Measurements from ENCODE around the gene PI4KB. TPM values are rescaled to one million over a fixed set of nuclear protein-coding genes. Genes with fewer than 3 reads are reported as not detected.

Gene PI4KB
- total and polyA plus RNA-seq, 2 of the 13 experiments (the other 11 are each of a cell fraction or from before 2014, with no cell fraction given), result 19.5 to 29.3 TPM

DNA sequence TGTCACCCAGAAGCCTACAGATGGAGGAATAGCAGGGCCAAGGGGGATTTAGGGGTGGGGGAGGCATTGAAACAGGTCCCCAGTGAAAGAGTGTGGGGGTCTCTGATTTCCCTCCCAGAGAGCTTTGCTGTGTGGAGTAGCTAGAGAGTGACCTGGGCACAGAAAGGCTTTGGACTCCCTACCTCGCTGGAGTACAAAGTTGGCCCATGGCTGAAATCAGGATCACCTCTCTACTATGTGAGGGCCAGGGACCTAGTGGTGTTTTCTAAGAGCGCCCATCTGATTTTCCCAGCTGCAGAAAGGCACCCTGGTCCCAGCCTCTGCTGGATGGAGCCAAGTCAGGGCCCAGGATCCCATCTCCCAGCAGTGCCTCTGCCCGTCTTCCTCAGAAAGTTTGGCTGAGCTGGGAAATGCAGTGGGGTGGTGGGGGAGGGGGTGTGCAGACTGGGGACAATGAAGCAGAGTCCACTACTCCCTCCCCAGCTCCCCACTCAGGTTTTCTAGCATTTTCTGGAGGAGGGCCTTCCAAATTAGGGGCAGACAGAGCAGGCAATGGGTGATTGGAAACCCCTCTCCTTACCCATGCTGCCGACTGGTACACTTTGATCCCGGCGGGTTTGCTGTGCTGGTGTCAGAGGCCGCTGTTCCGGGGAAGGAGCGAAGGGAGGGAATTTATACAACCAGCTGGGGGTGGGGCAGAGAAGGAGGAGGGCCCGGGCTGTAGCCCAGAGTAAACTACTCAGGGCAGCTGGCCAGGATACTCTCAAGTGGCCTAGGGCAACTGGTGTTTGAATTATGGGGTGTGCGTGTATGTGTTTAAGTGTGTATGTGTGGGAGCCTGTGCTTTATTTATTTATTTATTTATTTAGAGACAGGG is 45.1 kb upstream of the PI4KB start, which contains the start of gene SELENBP1 (continued):
- TF ChIP-seq, protein P1, sequence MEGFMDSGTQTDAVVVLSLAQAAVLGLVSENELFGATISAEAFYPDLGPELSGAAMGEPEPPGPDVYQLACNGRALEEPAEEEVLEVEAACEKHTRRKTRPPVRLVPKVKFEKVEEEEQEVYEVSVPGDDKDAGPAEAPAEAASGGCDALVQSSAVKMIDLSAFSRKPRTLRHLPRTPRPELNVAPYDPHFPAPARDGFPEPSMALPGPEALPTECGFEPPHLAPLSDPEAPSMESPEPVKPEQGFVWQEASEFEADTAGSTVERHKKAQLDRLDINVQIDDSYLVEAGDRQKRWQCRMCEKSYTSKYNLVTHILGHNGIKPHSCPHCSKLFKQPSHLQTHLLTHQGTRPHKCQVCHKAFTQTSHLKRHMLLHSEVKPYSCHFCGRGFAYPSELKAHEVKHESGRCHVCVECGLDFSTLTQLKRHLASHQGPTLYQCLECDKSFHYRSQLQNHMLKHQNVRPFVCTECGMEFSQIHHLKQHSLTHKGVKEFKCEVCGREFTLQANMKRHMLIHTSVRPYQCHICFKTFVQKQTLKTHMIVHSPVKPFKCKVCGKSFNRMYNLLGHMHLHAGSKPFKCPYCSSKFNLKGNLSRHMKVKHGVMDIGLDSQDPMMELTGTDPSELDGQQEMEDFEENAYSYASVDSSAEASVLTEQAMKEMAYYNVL (CRISPR knock-in tag; IDR thresholded peaks at IDR 0.05; ENCODE audit: borderline replicate concordance), result no peak
- TF ChIP-seq, protein P2, sequence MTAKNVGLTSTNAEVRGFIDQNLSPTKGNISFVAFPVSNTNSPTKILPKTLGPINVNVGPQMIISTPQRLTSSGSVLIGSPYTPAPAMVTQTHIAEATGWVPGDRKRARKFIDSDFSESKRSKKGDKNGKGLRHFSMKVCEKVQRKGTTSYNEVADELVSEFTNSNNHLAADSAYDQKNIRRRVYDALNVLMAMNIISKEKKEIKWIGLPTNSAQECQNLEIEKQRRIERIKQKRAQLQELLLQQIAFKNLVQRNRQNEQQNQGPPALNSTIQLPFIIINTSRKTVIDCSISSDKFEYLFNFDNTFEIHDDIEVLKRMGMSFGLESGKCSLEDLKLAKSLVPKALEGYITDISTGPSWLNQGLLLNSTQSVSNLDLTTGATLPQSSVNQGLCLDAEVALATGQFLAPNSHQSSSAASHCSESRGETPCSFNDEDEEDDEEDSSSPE (CRISPR knock-in tag; IDR thresholded peaks at IDR 0.05), result 0 out of 2 replicates have a peak, but pooled peaks have one; percentile 36
- TF ChIP-seq ZNF766 (CRISPR knock-in tag; IDR thresholded peaks at IDR 0.05; ENCODE audit: borderline replicate concordance) (no peak; the same call in 1 of the 2 replicates), HNRNPL (IDR thresholded peaks at IDR 0.05; ENCODE audit: low read depth, low read length) (no peak), ZNF788 (CRISPR knock-in tag; IDR thresholded peaks at IDR 0.05; ENCODE audit: borderline replicate concordance) (no peak), PAF1 (CRISPR knock-in tag; IDR thresholded peaks at IDR 0.05) (no peak), ZNF850 (CRISPR knock-in tag; conservative IDR thresholded peaks at IDR 0.05) (no peak), NFE2 (CRISPR knock-in tag; IDR thresholded peaks at IDR 0.05) (no peak), SOX6 (IDR thresholded peaks at IDR 0.05) (no peak), SOX6 (CRISPR knock-in tag; IDR thresholded peaks at IDR 0.05) (0 out of 2 replicates have a peak, but pooled peaks have one; percentile 15), TCF7 (IDR thresholded peaks at IDR 0.05; ENCODE audit: low read depth) (0 out of 2 replicates have a peak, but pooled peaks have one; percentile 33), ZNF317 (CRISPR knock-in tag; IDR thresholded peaks at IDR 0.05) (0 out of 2 replicates have a peak, but pooled peaks have one; percentile 54), ZNF747 (CRISPR knock-in tag; IDR thresholded peaks at IDR 0.05; ENCODE audit: borderline replicate concordance) (no peak; the same call in 1 of the 2 replicates), BRD4 (CRISPR knock-in tag; IDR thresholded peaks at IDR 0.05) (peak; percentile 59; the same call in 1 of the 2 replicates), ZNF605 (CRISPR knock-in tag; IDR thresholded peaks at IDR 0.05) (no peak), ZBTB42 (CRISPR knock-in tag; IDR thresholded peaks at IDR 0.05) (no peak), KLF16 (CRISPR knock-in tag; IDR thresholded peaks at IDR 0.05) (peak in 1 of 2 experiments; percentile 47; a peak in 1 of 4 replicates), TSC22D2 (CRISPR knock-in tag; IDR thresholded peaks at IDR 0.05; ENCODE audit: borderline replicate concordance) (no peak), ISL2 (CRISPR knock-in tag; IDR thresholded peaks at IDR 0.05) (peak; percentile 49; the same call in 1 of the 2 replicates)
- TF ChIP-seq, protein P3, sequence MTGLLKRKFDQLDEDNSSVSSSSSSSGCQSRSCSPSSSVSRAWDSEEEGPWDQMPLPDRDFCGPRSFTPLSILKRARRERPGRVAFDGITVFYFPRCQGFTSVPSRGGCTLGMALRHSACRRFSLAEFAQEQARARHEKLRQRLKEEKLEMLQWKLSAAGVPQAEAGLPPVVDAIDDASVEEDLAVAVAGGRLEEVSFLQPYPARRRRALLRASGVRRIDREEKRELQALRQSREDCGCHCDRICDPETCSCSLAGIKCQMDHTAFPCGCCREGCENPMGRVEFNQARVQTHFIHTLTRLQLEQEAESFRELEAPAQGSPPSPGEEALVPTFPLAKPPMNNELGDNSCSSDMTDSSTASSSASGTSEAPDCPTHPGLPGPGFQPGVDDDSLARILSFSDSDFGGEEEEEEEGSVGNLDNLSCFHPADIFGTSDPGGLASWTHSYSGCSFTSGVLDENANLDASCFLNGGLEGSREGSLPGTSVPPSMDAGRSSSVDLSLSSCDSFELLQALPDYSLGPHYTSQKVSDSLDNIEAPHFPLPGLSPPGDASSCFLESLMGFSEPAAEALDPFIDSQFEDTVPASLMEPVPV (CRISPR knock-in tag; IDR thresholded peaks at IDR 0.05), result no peak
- TF ChIP-seq, protein P4, sequence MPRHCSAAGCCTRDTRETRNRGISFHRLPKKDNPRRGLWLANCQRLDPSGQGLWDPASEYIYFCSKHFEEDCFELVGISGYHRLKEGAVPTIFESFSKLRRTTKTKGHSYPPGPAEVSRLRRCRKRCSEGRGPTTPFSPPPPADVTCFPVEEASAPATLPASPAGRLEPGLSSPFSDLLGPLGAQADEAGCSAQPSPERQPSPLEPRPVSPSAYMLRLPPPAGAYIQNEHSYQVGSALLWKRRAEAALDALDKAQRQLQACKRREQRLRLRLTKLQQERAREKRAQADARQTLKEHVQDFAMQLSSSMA (CRISPR knock-in tag; IDR thresholded peaks at IDR 0.05), result no peak
- TF ChIP-seq, protein P5, sequence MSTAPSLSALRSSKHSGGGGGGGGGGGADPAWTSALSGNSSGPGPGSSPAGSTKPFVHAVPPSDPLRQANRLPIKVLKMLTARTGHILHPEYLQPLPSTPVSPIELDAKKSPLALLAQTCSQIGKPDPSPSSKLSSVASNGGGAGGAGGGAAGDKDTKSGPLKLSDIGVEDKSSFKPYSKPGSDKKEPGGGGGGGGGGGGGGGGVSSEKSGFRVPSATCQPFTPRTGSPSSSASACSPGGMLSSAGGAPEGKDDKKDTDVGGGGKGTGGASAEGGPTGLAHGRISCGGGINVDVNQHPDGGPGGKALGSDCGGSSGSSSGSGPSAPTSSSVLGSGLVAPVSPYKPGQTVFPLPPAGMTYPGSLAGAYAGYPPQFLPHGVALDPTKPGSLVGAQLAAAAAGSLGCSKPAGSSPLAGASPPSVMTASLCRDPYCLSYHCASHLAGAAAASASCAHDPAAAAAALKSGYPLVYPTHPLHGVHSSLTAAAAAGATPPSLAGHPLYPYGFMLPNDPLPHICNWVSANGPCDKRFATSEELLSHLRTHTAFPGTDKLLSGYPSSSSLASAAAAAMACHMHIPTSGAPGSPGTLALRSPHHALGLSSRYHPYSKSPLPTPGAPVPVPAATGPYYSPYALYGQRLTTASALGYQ (CRISPR knock-in tag; IDR thresholded peaks at IDR 0.05), result 0 out of 2 replicates have a peak, but pooled peaks have one; percentile 50

Measured in HepG2 (cell line).